ENCODE results near the gene CADPS2.

Gene CADPS2

DNA sequence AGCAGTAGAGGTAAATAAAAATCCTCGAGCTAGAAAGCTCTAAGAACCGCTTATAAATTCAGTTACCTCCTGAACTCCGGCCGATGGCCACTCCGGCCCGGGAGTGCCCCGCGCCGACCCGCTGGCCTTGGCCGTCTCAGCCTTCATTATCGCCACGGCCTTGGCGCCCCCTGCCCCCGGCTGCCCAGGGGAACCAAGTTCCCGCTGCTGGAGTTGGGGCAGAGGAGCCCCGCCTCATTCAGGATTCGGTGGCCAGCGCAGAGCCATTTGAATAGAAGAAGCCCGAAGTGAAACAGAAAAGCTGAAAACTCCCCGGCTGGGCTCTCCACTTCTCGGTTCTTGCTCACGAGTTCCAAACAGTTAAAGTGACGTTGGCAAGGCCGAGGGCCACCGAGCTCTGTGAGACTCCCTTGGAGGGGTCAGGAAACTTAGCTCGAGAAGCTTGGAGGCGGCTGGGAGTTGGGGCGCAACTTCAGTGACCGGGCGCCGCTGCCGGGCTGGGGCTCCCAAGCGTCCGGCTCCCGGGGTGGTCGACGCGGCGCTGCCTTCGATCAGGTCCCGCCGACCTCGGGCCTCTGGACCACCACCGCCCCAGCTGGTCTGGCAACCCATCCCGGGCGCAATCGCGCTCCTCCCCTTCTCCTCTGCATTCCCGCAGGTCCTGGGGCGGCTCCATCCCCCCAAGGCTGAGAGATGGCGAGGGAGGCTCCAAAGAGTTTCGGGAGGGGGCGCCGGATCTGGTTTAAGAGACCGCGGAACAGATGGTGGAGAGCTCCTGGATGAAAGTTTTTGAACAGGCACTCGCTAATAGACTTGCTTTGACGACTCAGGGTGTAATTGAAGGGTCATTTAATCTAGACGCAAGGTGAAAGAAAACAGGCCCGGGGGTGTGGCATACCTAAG is 575.9 kb downstream of the CADPS2 start:
- Histone ChIP-seq H3K27me3 (ENCODE audit: low read length) (no peaks in the 10 kb centered on the region), H3K4me3 (ENCODE audit: insufficient read depth, low read length, poor library complexity, severe bottlenecking) (no peak overlapping the region), H2AFZ (ENCODE audit: low read depth, low read length, severe bottlenecking) (no peak overlapping the region), H3K36me3 (ENCODE audit: low read length) (no peaks in the 10 kb centered on the region), H3F3A (ENCODE audit: insufficient read depth) (no peaks in the 10 kb centered on the region), H3K9me3 (ENCODE audit: insufficient read depth, low read length) (no peaks in the 10 kb centered on the region), H3K4me2 (ENCODE audit: low read depth, low read length, poor library complexity, severe bottlenecking) (no peak overlapping the region), H3K79me2 (ENCODE audit: insufficient read depth, low read length) (no peaks in the 10 kb centered on the region), H4K20me1 (ENCODE audit: low read depth, low read length) (no peaks in the 10 kb centered on the region), H3K27ac (ENCODE audit: low read depth, low read length) (no peak overlapping the region), H3K9ac (ENCODE audit: low read length) (no peak overlapping the region), H3K9me2 (replicated peaks; ENCODE audit: insufficient read depth, low read length) (no peaks in the 10 kb centered on the region)
- TF ChIP-seq EZH2phosphoT487 (conservative IDR thresholded peaks at IDR 0.05; ENCODE audit: low read length) = no peak
- TF ChIP-seq, protein P1, sequence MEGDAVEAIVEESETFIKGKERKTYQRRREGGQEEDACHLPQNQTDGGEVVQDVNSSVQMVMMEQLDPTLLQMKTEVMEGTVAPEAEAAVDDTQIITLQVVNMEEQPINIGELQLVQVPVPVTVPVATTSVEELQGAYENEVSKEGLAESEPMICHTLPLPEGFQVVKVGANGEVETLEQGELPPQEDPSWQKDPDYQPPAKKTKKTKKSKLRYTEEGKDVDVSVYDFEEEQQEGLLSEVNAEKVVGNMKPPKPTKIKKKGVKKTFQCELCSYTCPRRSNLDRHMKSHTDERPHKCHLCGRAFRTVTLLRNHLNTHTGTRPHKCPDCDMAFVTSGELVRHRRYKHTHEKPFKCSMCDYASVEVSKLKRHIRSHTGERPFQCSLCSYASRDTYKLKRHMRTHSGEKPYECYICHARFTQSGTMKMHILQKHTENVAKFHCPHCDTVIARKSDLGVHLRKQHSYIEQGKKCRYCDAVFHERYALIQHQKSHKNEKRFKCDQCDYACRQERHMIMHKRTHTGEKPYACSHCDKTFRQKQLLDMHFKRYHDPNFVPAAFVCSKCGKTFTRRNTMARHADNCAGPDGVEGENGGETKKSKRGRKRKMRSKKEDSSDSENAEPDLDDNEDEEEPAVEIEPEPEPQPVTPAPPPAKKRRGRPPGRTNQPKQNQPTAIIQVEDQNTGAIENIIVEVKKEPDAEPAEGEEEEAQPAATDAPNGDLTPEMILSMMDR (IDR thresholded peaks at IDR 0.05; ENCODE audit: insufficient read depth, low read length, poor library complexity, severe bottlenecking) = no peak

DNA sequence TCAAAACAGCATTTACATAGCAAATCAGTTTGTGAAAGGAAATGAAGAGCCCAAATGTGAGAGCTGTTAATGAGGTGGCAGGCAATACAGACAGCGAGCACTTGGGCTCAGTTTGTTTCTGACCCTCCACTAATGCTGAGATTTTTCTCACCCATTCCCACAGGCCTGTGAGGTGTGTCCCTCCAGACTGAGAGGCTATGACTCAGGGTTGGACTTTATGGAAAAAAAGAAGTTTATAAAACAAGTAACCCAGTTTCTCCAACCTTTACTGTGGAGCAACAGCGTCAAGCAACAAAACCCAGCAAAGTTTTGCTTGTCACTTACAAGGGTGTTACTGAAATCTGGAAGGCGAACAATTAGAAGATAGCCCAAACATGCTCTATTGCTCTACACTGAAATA is 576.8 kb downstream of the CADPS2 start:
- H3K27me3 ChIP-seq (ENCODE audit: low read length) = no peaks in the 10 kb centered on the region
- H3K9ac ChIP-seq (ENCODE audit: low read length) = no peak overlapping the region
- H3K4me2 ChIP-seq (ENCODE audit: low read depth, low read length, poor library complexity, severe bottlenecking) = no peak overlapping the region
- H3K36me3 ChIP-seq (ENCODE audit: low read length) = no peaks in the 10 kb centered on the region
- H2AFZ ChIP-seq (ENCODE audit: low read depth, low read length, severe bottlenecking) = no peak overlapping the region
- TF ChIP-seq EZH2phosphoT487 (conservative IDR thresholded peaks at IDR 0.05; ENCODE audit: low read length) = no peak
- TF ChIP-seq, protein P1 (IDR thresholded peaks at IDR 0.05; ENCODE audit: insufficient read depth, low read length, poor library complexity, severe bottlenecking) = no peak
- no peaks in the 10 kb centered on the region for H3K9me2 ChIP-seq (replicated peaks; ENCODE audit: insufficient read depth, low read length)
- H3K79me2 ChIP-seq (ENCODE audit: insufficient read depth, low read length) = no peaks in the 10 kb centered on the region
- H3K4me3 ChIP-seq (ENCODE audit: insufficient read depth, low read length, poor library complexity, severe bottlenecking) = no peak overlapping the region
- no peaks in the 10 kb centered on the region for H4K20me1 ChIP-seq (ENCODE audit: low read depth, low read length)
- H3F3A ChIP-seq (ENCODE audit: insufficient read depth) = no peaks in the 10 kb centered on the region
- H3K27ac ChIP-seq (ENCODE audit: low read depth, low read length) = no peak overlapping the region
- H3K9me3 ChIP-seq (ENCODE audit: insufficient read depth, low read length) = no peaks in the 10 kb centered on the region

DNA sequence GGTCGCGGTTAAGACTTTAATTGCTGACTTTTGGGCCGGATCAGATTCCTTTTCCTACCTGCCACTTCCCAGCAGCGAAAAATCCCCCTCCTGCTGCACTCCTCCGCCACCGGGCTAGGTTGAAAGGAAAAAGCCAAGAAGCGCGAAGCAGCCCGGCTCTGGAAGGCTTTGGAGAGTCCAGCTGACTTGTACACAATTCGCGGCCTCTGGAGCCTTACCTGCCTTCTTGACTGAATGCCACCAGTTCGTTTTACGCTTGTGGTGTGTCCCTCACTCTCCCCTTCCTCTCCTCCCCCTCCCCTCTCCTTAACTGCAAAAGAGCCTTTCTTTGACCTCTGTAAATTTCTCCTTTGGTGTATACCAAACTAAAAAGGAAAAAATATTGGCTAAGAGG is 579.0 kb downstream of the CADPS2 start:
- no peak overlapping the region for H3K4me2 ChIP-seq (ENCODE audit: low read depth, low read length, poor library complexity, severe bottlenecking)
- H3K4me3 ChIP-seq (ENCODE audit: insufficient read depth, low read length, poor library complexity, severe bottlenecking) = no peak overlapping the region
- no peaks in the 10 kb centered on the region for H3K9me2 ChIP-seq (replicated peaks; ENCODE audit: insufficient read depth, low read length)

More for the DNA sequence above, 579.0 kb downstream of the CADPS2 start:
- Histone ChIP-seq H3F3A (ENCODE audit: insufficient read depth) (no peaks in the 10 kb centered on the region), H3K27me3 (ENCODE audit: low read length) (no peaks in the 10 kb centered on the region), H3K9me3 (ENCODE audit: insufficient read depth, low read length) (no peaks in the 10 kb centered on the region), H2AFZ (ENCODE audit: low read depth, low read length, severe bottlenecking) (no peak overlapping the region), H3K79me2 (ENCODE audit: insufficient read depth, low read length) (no peaks in the 10 kb centered on the region), H3K27ac (ENCODE audit: low read depth, low read length) (no peak overlapping the region), H3K9ac (ENCODE audit: low read length) (no peak overlapping the region), H3K36me3 (ENCODE audit: low read length) (no peaks in the 10 kb centered on the region), H4K20me1 (ENCODE audit: low read depth, low read length) (no peaks in the 10 kb centered on the region)
- TF ChIP-seq, protein P1 (IDR thresholded peaks at IDR 0.05; ENCODE audit: insufficient read depth, low read length, poor library complexity, severe bottlenecking) = no peak
- TF ChIP-seq EZH2phosphoT487 (conservative IDR thresholded peaks at IDR 0.05; ENCODE audit: low read length) = no peak
